PC-3 (cell line): Measurements from ENCODE around the gene PVR. TPM values are rescaled to one million over a fixed set of nuclear protein-coding genes. Genes with fewer than 3 reads are reported as not detected.

Experiments used
- ATAC-seq: fragments of 200-7000 bp; cut with Tn5 transposase; 2 replicates; pipeline ENCODE4 v1.9.1; 2020; ENCODE audit warnings: mild to moderate bottlenecking, moderate library complexity
- BruUV-seq: library from RNA; stranded (reverse); fragments of 400-500 nt; replicated peaks from 2 replicates; lab custom pipeline; 2021; lab: Mats Ljungman, UMichigan
- CTCF ChIA-PET: fragments of 300-600 bp; sonication (Branson Sonifier 250); formaldehyde crosslinking; loops from one replicate; lab custom pipeline; 2022; ENCODE audit warnings: antibody characterized with exemption; lab: Charles Lee
- POLR2A ChIA-PET: fragments of 300-600 bp; sonication (Branson Sonifier 250); formaldehyde crosslinking; loops from one replicate; lab custom pipeline; 2022; ENCODE audit warnings: antibody characterized with exemption; ENCODE audit not compliant: unreplicated experiment; lab: Charles Lee
- DNase-seq: peaks from one replicate; pipeline ENCODE4 v3.0.0-alpha.2; 2015
- H2AFZ ChIP-seq: fragments of 300-600 bp; sonication (generic); 2 replicates; pipeline ENCODE4 v1.6.0; 2016; ENCODE audit warnings: antibody characterized with exemption, low read length
- H3F3A ChIP-seq: fragments of 300-600 bp; sonication (generic); one replicate; pipeline ENCODE4 v1.6.0; 2017; ENCODE audit warnings: antibody characterized with exemption, low read length, control low read depth, mild to moderate bottlenecking; ENCODE audit not compliant: unreplicated experiment
- H3K27ac ChIP-seq: fragments of 300-600 bp; sonication (generic); 2 replicates; pipeline ENCODE4 v1.5.1; 2016; ENCODE audit warnings: mild to moderate bottlenecking, low read length
- H3K27me3 ChIP-seq: fragments of 300-600 bp; sonication (generic); 2 replicates; pipeline ENCODE4 v1.6.1; 2016; ENCODE audit warnings: low read length, mixed read lengths
- H3K36me3 ChIP-seq: fragments of 300-600 bp; sonication (generic); 2 replicates; pipeline ENCODE4 v1.6.1; 2016; ENCODE audit warnings: low read depth, mixed run types, low read length, mixed read lengths
- H3K4me1 ChIP-seq: fragments of 300-600 bp; sonication (generic); 2 replicates; pipeline ENCODE4 v1.5.1; 2016; ENCODE audit warnings: low read length; ENCODE audit not compliant: insufficient read depth
- H3K4me2 ChIP-seq: fragments of 300-600 bp; sonication (generic); 2 replicates; pipeline ENCODE4 v1.6.0; 2016; ENCODE audit warnings: low read length
- H3K4me3 ChIP-seq: fragments of 300-600 bp; sonication (generic); 2 replicates; pipeline ENCODE4 v1.5.1; 2016; ENCODE audit warnings: mild to moderate bottlenecking, low read length, mixed read lengths
- H3K79me2 ChIP-seq: fragments of 300-600 bp; sonication (generic); 2 replicates; pipeline ENCODE4 v1.6.1; 2017; ENCODE audit warnings: low read length, mixed read lengths
- H3K9ac ChIP-seq: fragments of 300-600 bp; sonication (generic); 2 replicates; pipeline ENCODE4 v1.6.0; 2016; ENCODE audit warnings: mild to moderate bottlenecking, low read length
- H3K9me2 ChIP-seq: fragments of 300-600 bp; sonication (generic); replicated peaks from 2 replicates; pipeline ENCODE4 v1.6.1; 2016; ENCODE audit warnings: mixed run types, low read length, mixed read lengths
- H3K9me3 ChIP-seq: fragments of 300-600 bp; sonication (generic); 2 replicates; pipeline ENCODE4 v1.6.1; 2016; ENCODE audit warnings: low read length, mixed read lengths
- H4K20me1 ChIP-seq: fragments of 300-600 bp; sonication (generic); 2 replicates; pipeline ENCODE4 v1.6.1; 2016; ENCODE audit warnings: low read length, mixed read lengths
- EZH2 ChIP-seq: fragments of 300-600 bp; sonication (generic); IDR thresholded peaks from one replicate; pipeline ENCODE4 v1.6.1; 2017; ENCODE audit warnings: antibody characterized with exemption, mild to moderate bottlenecking, low read length; ENCODE audit not compliant: unreplicated experiment
- EZH2phosphoT487 ChIP-seq: fragments of 300-600 bp; sonication (generic); IDR thresholded peaks from 2 replicates; pipeline ENCODE4 v1.6.1; 2018; ENCODE audit warnings: mild to moderate bottlenecking, antibody characterized with exemption, low read length, borderline replicate concordance
- intact Hi-C: fragments of 100-400 bp; cut with micrococcal nuclease; formaldehyde crosslinking; loops from 2 replicates; pipeline ENCODE4 v1.9.0; 2023
- total RNA-seq: library from RNA; depleted of rRNA; stranded (reverse); fragments of >200 nt; gene quantifications from 2 replicates; pipeline ENCODE4 v1.2.3, GENCODE V29; 2014
- TF ChIP-seq, protein P1 (sequence below): fragments of 300-600 bp; sonication (generic); conservative IDR thresholded peaks from 2 replicates; pipeline ENCODE4 v1.5.1; 2017; ENCODE audit warnings: antibody characterized with exemption, low read depth, mild to moderate bottlenecking, low read length

PVR gene
- total RNA-seq, 1 experiment from 2014 or later, result 75.3 TPM

DNA sequence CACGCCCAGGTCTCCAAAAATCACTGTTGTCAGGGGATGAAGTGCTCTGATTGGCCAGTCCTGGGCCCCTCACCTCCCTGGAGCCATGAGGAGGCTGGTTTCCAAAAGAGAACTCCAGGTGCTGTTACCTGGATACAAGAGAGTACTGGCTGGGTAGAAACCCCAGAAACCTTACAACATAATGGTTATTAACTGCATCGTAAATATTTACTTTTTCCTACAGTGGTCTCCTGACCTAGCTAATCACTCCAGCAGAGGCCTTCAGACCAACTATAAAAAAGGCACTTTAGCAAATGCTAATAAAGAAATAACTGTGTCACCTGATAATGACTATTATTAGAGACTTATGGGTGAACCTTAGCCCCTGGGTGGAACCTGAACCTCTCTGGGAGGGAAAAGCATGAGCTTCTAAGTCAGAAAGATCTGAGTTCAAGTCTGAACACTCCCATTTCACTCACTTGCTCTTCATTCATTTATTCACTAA, 31.9 kb upstream of the PVR start:
- no peaks in the 10 kb centered on the region for H3K9me3 ChIP-seq
- no peaks in the 10 kb centered on the region for H3K9me2 ChIP-seq
- no peaks in the 10 kb centered on the region for H4K20me1 ChIP-seq
- no peak overlapping the region for H3K27ac ChIP-seq
- no peak overlapping the region for H3K9ac ChIP-seq
- TF ChIP-seq EZH2, result no peak
- TF ChIP-seq, protein P1, sequence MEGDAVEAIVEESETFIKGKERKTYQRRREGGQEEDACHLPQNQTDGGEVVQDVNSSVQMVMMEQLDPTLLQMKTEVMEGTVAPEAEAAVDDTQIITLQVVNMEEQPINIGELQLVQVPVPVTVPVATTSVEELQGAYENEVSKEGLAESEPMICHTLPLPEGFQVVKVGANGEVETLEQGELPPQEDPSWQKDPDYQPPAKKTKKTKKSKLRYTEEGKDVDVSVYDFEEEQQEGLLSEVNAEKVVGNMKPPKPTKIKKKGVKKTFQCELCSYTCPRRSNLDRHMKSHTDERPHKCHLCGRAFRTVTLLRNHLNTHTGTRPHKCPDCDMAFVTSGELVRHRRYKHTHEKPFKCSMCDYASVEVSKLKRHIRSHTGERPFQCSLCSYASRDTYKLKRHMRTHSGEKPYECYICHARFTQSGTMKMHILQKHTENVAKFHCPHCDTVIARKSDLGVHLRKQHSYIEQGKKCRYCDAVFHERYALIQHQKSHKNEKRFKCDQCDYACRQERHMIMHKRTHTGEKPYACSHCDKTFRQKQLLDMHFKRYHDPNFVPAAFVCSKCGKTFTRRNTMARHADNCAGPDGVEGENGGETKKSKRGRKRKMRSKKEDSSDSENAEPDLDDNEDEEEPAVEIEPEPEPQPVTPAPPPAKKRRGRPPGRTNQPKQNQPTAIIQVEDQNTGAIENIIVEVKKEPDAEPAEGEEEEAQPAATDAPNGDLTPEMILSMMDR, result no peak
- TF ChIP-seq EZH2phosphoT487, result no peak
- POLR2A ChIA-PET, result no interaction called here
- H3K4me2 ChIP-seq, result no peak overlapping the region
- BruUV-seq, result no TSS peak
- CTCF ChIA-PET, result no interaction called here
- H2AFZ ChIP-seq, result no peak overlapping the region
- H3K27me3 ChIP-seq, result no peaks in the 10 kb centered on the region
- DNase-seq (no peak), ATAC-seq (no peak; the same call in 1 of the 2 replicates)
- no peak overlapping the region for H3K4me3 ChIP-seq
- no peaks in the 10 kb centered on the region for H3F3A ChIP-seq
- H3K36me3 ChIP-seq, result no peaks in the 10 kb centered on the region
- intact Hi-C loops, result no loop called here
- H3K79me2 ChIP-seq, result no peaks in the 10 kb centered on the region
- H3K4me1 ChIP-seq, result peaks cover 18% of the 10 kb centered on the region

DNA sequence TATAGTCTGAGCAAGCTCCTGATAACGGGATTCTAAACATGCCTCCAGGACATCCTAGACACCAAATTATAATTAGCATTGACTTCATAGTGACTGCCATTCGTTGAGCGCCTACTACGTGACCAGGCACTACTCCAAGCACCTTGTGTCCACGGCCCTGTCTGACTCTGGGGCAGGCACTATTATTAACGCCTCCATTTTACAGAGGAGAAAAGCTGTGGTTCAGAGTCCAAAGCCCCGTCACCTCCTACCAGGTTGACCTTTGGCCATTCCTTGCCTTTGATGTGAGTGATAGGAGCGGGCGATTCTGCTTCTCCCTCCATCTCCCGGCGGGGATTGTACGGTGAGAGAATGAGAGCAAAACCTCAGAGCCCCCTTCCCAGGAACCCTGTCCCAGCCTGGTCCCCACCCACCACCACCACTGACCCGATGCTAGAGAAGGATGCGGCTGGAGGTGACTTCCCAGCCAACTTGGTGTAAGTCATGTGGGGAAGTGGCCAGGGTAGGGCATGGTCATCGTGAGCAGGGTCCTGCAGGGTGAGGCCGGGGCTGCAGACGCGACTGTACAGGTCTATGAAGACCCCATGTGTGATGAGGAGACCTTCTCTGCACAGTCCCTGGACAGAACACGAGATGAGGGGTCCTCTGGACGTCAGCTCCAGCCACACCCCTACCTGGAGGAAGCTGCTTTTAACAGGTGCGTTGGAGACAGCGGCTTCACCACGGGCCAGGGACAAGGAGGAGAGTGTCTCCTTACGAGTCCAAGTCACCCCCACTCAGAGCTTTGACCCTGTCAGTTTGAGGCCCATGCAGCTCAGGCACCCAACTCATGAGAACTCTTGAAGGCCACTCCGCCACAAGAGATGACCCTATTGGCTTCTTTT, 30.2 kb upstream of the PVR start, which contains the start of gene IGSF23:
Gene IGSF23 (plus strand): TSS at position 269 of the 884 bp plus-strand sequence. CDS start 83 bp downstream, at position 352.
- TF ChIP-seq EZH2, result no peak
- TF ChIP-seq, protein P1, result no peak
- TF ChIP-seq EZH2phosphoT487, result no peak
- Histone ChIP-seq H3K4me2 (no peak within 1 kb of the TSS), H2AFZ (no peak within 1 kb of the TSS), H3F3A (no peaks in the 10 kb centered on the region), H3K9me3 (no peaks in the 10 kb centered on the region), H4K20me1 (no peaks in the 10 kb centered on the region), H3K36me3 (no peaks in the 10 kb centered on the region), H3K9me2 (no peaks in the 10 kb centered on the region), H3K4me1 (peaks cover 2% of the 10 kb centered on the region), H3K4me3 (no peak within 1 kb of the TSS), H3K27me3 (no peaks in the 10 kb centered on the region), H3K79me2 (no peaks in the 10 kb centered on the region), H3K9ac (no peak within 1 kb of the TSS), H3K27ac (no peak within 1 kb of the TSS)
- no TSS peak for BruUV-seq
- ChIA-PET POLR2A (no interaction called here), CTCF (no interaction called here)
- ATAC-seq (no peak), DNase-seq (no peak)
- intact Hi-C loops, result no loop called here

DNA sequence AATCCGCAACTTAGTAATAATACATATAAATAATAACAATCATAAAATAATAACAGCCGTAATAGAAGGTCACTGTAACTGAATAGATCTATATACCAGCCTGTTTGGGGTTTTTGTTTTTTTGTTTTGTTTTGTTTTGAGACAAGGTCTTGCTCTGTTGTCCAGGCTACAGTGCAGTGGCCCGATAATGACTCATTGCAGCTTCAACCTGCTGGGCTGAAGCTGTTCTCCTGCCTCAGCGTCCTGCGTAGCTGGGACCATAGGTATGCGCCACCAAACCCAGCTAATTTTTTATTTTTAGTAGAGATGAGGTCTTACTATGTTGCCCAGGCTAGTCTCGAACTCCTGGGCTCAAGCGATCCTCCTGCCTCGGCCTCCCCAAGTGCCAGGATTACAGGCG, 29.4 kb upstream of the PVR start:
- TF ChIP-seq EZH2phosphoT487, result no peak
- TF ChIP-seq, protein P1, result no peak
- no peak for TF ChIP-seq EZH2
- ChIA-PET CTCF (no interaction called here), POLR2A (no interaction called here)
- Histone ChIP-seq H3K9ac (no peak overlapping the region), H3K4me2 (no peak overlapping the region), H3K36me3 (no peaks in the 10 kb centered on the region), H4K20me1 (no peaks in the 10 kb centered on the region), H3K9me2 (no peaks in the 10 kb centered on the region), H3F3A (no peaks in the 10 kb centered on the region), H3K27ac (no peak overlapping the region), H3K4me3 (no peak overlapping the region), H3K4me1 (no peaks in the 10 kb centered on the region), H3K9me3 (no peaks in the 10 kb centered on the region), H2AFZ (no peak overlapping the region), H3K79me2 (no peaks in the 10 kb centered on the region), H3K27me3 (no peaks in the 10 kb centered on the region)
- no TSS peak for BruUV-seq
- no peak for ATAC-seq
- intact Hi-C loops, result no loop called here
- no peak for DNase-seq
